HCT116 (cell line): Measurements from ENCODE around the gene ZC3H7A. TPM values are rescaled to one million over a fixed set of nuclear protein-coding genes. Genes with fewer than 3 reads are reported as not detected.

Experiments
- ATAC-seq: fragments of 200-7000 bp; cut with Tn5 transposase; 2 replicates; pipeline ENCODE4 v1.9.1; 2020; ENCODE audit warnings: mild to moderate bottlenecking, moderate library complexity
- BruUV-seq: library from RNA; stranded (reverse); fragments of 400-500 nt; replicated peaks from 2 replicates; lab custom pipeline; 2021; lab: Mats Ljungman, UMichigan
- CTCF ChIA-PET: fragments of 300-600 bp; sonication (Branson Sonifier 250); formaldehyde crosslinking; loops from one replicate; lab custom pipeline; 2021; ENCODE audit warnings: antibody characterized with exemption; lab: Charles Lee
- POLR2A ChIA-PET: fragments of 300-600, 350-600 bp; sonication (Branson Sonifier 250); formaldehyde crosslinking; loops from one replicate; lab custom pipeline; 2021; ENCODE audit warnings: antibody characterized with exemption; lab: Charles Lee
- RAD21 ChIA-PET, 2 experiments: fragments of 300-600 bp; sonication (Branson Sonifier 250); formaldehyde crosslinking; loops; one replicate each; lab custom pipeline; 2023; ENCODE audit warnings: low total read pairs in 2 of 2; ENCODE audit not compliant: uncharacterized antibody in 2 of 2, unreplicated experiment in 2 of 2, low non-redundant PET in 1 of 2; lab: Charles Lee
- DNase-seq: peaks from one replicate; pipeline ENCODE4 v3.0.0-alpha.2; 2010; ENCODE audit warnings: low read depth, low spot score
- H2AFZ ChIP-seq: fragments of 200-600 bp; shearing (Covaris generic), sonication (generic); 2 replicates; pipeline ENCODE4 v1.6.1; 2017; ENCODE audit warnings: low read depth, mixed run types, mixed read lengths, antibody characterized with exemption, low read length; ENCODE audit not compliant: poor library complexity, severe bottlenecking
- H3K27ac ChIP-seq: 2 replicates; pipeline ENCODE4 v1.5.1; 2012; ENCODE audit warnings: low read depth, low read length
- H3K27me3 ChIP-seq: fragments of 200-600 bp; sonication (generic); 2 replicates; pipeline ENCODE4 v1.6.1; 2016; ENCODE audit warnings: mixed run types, low read length, mixed read lengths; ENCODE audit not compliant: insufficient read depth
- H3K36me3 ChIP-seq, 2 experiments: fragments of 200-500 bp in 1 of 2; fragments of 200-600 bp in 1 of 2; sonication (Bioruptor generic) in 1 of 2; sonication (generic) in 1 of 2; 2 replicates each; pipeline versions ENCODE4 v1.5.1 to v1.6.1; 2014 to 2016; ENCODE audit warnings: low read length in 2 of 2, inconsistent platforms in 1 of 2, mixed read lengths in 1 of 2, mixed run types in 1 of 2; ENCODE audit not compliant: insufficient read depth in 2 of 2, control insufficient read depth in 1 of 2
- H3K4me1 ChIP-seq, 2 experiments: fragments of 200-600 bp in 1 of 2; sonication (generic) in 1 of 2; 2 replicates each; pipeline versions ENCODE4 v1.5.1 to v1.6.1; 2012 to 2017; ENCODE audit warnings: low read length in 2 of 2, inconsistent platforms in 1 of 2, mild to moderate bottlenecking in 1 of 2, mixed read lengths in 1 of 2, mixed run types in 1 of 2, moderate library complexity in 1 of 2; ENCODE audit not compliant: insufficient read depth in 2 of 2, control insufficient read depth in 1 of 2
- H3K4me2 ChIP-seq: fragments of 200-600 bp; sonication (generic); 2 replicates; pipeline ENCODE4 v1.6.1; 2017; ENCODE audit warnings: mixed run types, low read length, mixed read lengths
- H3K4me3 ChIP-seq, 2 experiments: fragments of 200-600 bp in 1 of 2; sonication (generic) in 1 of 2; replicated peaks in 1 of 2; 2 replicates each; pipeline ENCODE4 v1.5.1; 2011 to 2016; ENCODE audit warnings: low read length in 2 of 2, control low read depth in 1 of 2, low read depth in 1 of 2, mild to moderate bottlenecking in 1 of 2, mixed read lengths in 1 of 2, mixed run types in 1 of 2
- H3K79me2 ChIP-seq: fragments of 200-600 bp; sonication (generic); 2 replicates; pipeline ENCODE4 v1.6.1; 2017; ENCODE audit warnings: mild to moderate bottlenecking, mixed run types, low read length, moderate library complexity, mixed read lengths; ENCODE audit not compliant: insufficient read depth
- H3K9ac ChIP-seq: fragments of 200-600 bp; sonication (generic); 2 replicates; pipeline ENCODE4 v1.6.1; 2016; ENCODE audit warnings: low read length, mixed read lengths
- H3K9me2 ChIP-seq: fragments of 200-600 bp; sonication (generic), shearing (Covaris generic); 2 replicates; pipeline ENCODE4 v1.6.1; 2017; ENCODE audit warnings: mixed run types, mild to moderate bottlenecking, moderate library complexity; ENCODE audit not compliant: insufficient read depth
- H3K9me3 ChIP-seq, 2 experiments: fragments of 200-500 bp in 1 of 2; fragments of 200-600 bp in 1 of 2; sonication (Bioruptor generic) in 1 of 2; sonication (generic) in 1 of 2; 2 replicates each; pipeline ENCODE4 v1.6.1; 2014 to 2017; ENCODE audit warnings: low read length in 2 of 2, mixed read lengths in 2 of 2, inconsistent platforms in 1 of 2, low read depth in 1 of 2, mild to moderate bottlenecking in 1 of 2, mixed run types in 1 of 2, moderate library complexity in 1 of 2; ENCODE audit not compliant: control insufficient read depth in 1 of 2, insufficient read depth in 1 of 2
- H4K20me1 ChIP-seq: fragments of 200-600 bp; sonication (generic), shearing (Covaris generic); 2 replicates; pipeline ENCODE4 v1.6.1; 2017; ENCODE audit warnings: mixed run types, mild to moderate bottlenecking, moderate library complexity; ENCODE audit not compliant: insufficient read depth
- ATF3 ChIP-seq: IDR thresholded peaks from 2 replicates; pipeline ENCODE4 v1.6.1; 2012
- CEBPB ChIP-seq: IDR thresholded peaks from 2 replicates; pipeline ENCODE4 v1.6.1; 2012; ENCODE audit warnings: low read depth
- CTCF ChIP-seq, 3 experiments: fragments of 200-600 bp in 1 of 3; sonication (generic) in 1 of 3; IDR thresholded peaks in 2 of 3; conservative IDR thresholded peaks in 1 of 3; 2 replicates each; pipeline ENCODE4 v1.5.1; 2012 to 2017; ENCODE audit warnings: low read depth in 2 of 3, low read length in 2 of 3, antibody characterized with exemption in 1 of 3, borderline replicate concordance in 1 of 3, control low read depth in 1 of 3, mild to moderate bottlenecking in 1 of 3, mixed read lengths in 1 of 3, mixed run types in 1 of 3, moderate library complexity in 1 of 3; ENCODE audit not compliant: insufficient read depth in 1 of 3
- ELF1 ChIP-seq: IDR thresholded peaks from 2 replicates; pipeline ENCODE4 v1.6.1; 2012; ENCODE audit warnings: low read depth, borderline replicate concordance
- EZH2phosphoT487 ChIP-seq: fragments of 200-600 bp; IDR thresholded peaks from 2 replicates; pipeline ENCODE4 v1.6.1; 2018; ENCODE audit warnings: antibody characterized with exemption, borderline replicate concordance
- FOSL1 ChIP-seq: IDR thresholded peaks from 2 replicates; pipeline ENCODE4 v1.6.1; 2012; ENCODE audit warnings: low read depth
- JUND ChIP-seq: IDR thresholded peaks from 2 replicates; pipeline ENCODE4 v1.6.1; 2012
- POLR2A ChIP-seq: IDR thresholded peaks from 2 replicates; pipeline ENCODE4 v1.7.0; 2011; ENCODE audit warnings: borderline replicate concordance; ENCODE audit not compliant: insufficient read depth, insufficient read length; ENCODE audit errors: extremely low read depth
- POLR2AphosphoS5 ChIP-seq: IDR thresholded peaks from 2 replicates; pipeline ENCODE4 v1.6.1; 2011; ENCODE audit warnings: mild to moderate bottlenecking, low read depth, low read length, moderate library complexity
- RAD21 ChIP-seq: IDR thresholded peaks from 2 replicates; pipeline ENCODE4 v1.6.1; 2012; ENCODE audit warnings: low read depth, mild to moderate bottlenecking
- REST ChIP-seq: IDR thresholded peaks from 2 replicates; pipeline ENCODE4 v1.6.1; 2012; ENCODE audit warnings: low read depth
- SIN3A ChIP-seq: IDR thresholded peaks from 2 replicates; pipeline ENCODE4 v1.6.1; 2012; ENCODE audit warnings: low read depth
- TCF7L2 ChIP-seq: IDR thresholded peaks from 2 replicates; pipeline ENCODE4 v1.7.0; 2011; ENCODE audit warnings: borderline replicate concordance, inconsistent platforms; ENCODE audit not compliant: insufficient read depth, insufficient read length; ENCODE audit errors: extremely low read depth
- YY1 ChIP-seq: IDR thresholded peaks from 2 replicates; pipeline ENCODE4 v1.6.1; 2011; ENCODE audit warnings: low read length, low read depth, moderate library complexity, mild to moderate bottlenecking; ENCODE audit not compliant: insufficient replicate concordance; ENCODE audit errors: extremely low read depth
- ZNF274 ChIP-seq: fragments of 200-500 bp; sonication (Bioruptor generic); IDR thresholded peaks from 2 replicates; pipeline ENCODE4 v1.6.1; 2014; ENCODE audit warnings: mild to moderate bottlenecking, low read depth, low read length, inconsistent platforms
- intact Hi-C: fragments of 100-400 bp; cut with micrococcal nuclease; formaldehyde crosslinking; loops from 2 replicates; pipeline ENCODE4 v1.10.0; 2022
- total RNA-seq: library from RNA; stranded (reverse); gene quantifications from one replicate; pipeline ENCODE4 v1.2.1, GENCODE V29; 2021; ENCODE audit not compliant: unreplicated experiment

Gene ZC3H7A
- total RNA-seq, 1 experiment from 2014 or later: 33.4 TPM

- no peak for TF ChIP-seq CTCF (IDR thresholded peaks at IDR 0.05 in 2 of 3, conservative IDR thresholded peaks at IDR 0.05 in 1 of 3; ENCODE audit: borderline replicate concordance in 1 of 3, insufficient read depth in 1 of 3, low read depth in 2 of 3, low read length in 2 of 3)
- no peak for TF ChIP-seq EZH2phosphoT487
- no peak for TF ChIP-seq SIN3A
- no peak for TF ChIP-seq FOSL1
These were observed 3.3 kb upstream of the ZC3H7A start (continued) for GRCh38 chr16:11800382-11800718.

GRCh38 chr16:11799509-11800381, 2.7 kb upstream of the ZC3H7A start:
- Histone ChIP-seq H3K4me1 (peaks cover 7 to 26% of the 10 kb centered on the region in 2 experiments; a peak in 3 of 4 replicates), H3K9me2 (no peaks in the 10 kb centered on the region), H3K9me3 (no peaks in the 10 kb centered on the region), H3K27me3 (no peaks in the 10 kb centered on the region), H2AFZ (no peak overlapping the region), H3K9ac (no peak overlapping the region), H3K79me2 (peaks cover 33% of the 10 kb centered on the region), H3K4me2 (no peak overlapping the region), H4K20me1 (no peaks in the 10 kb centered on the region), H3K27ac (no peak overlapping the region), H3K36me3 (no peaks in the 10 kb centered on the region; a peak in 1 of 4 replicates), H3K4me3 (no peak overlapping the region)
- no peak for ATAC-seq
- DNase-seq: no peak
- ChIA-PET CTCF (no interaction called here), POLR2A (interaction anchor here (0.7 kb wide), 1 partner anchor 553 kb away, joined by 3 read pairs; no protein-coding TSS in a partner anchor), RAD21 (no interaction called here)
- intact Hi-C loops: no loop called here
- no TSS peak for BruUV-seq
- TF ChIP-seq POLR2A (no peak), JUND (no peak), SIN3A (no peak), YY1 (no peak), TCF7L2 (no peak), RAD21 (no peak), POLR2AphosphoS5 (no peak), FOSL1 (no peak), ATF3 (no peak), EZH2phosphoT487 (no peak), ELF1 (no peak), ZNF274 (no peak), CEBPB (no peak), REST (no peak)
